Uterus (tissue), 2 donors: ENCODE data around the gene GNAL.

Source experiments
- CTCF ChIP-seq, 4 experiments: fragments of 200-600 bp in 2 of 4; fragments of 450-650 bp in 2 of 4; sonication (generic) in 2 of 4; IDR thresholded peaks; one replicate each; pipeline ENCODE4 v1.5.1; 2016 to 2019; ENCODE audit warnings: antibody characterized with exemption in 4 of 4, mild to moderate bottlenecking in 2 of 4, moderate library complexity in 1 of 4
- POLR2A ChIP-seq, 2 donors: fragments of 450-650 bp; IDR thresholded peaks; one replicate each; pipeline ENCODE4 v1.6.1; 2016; ENCODE audit warnings: antibody characterized with exemption in 2 of 2, mild to moderate bottlenecking in 1 of 2, moderate library complexity in 1 of 2

GRCh38 chr18:11844436-11844835 lies 155.4 kb downstream of the GNAL start:
- TF ChIP-seq CTCF (IDR thresholded peaks at IDR 0.05) (no peak), POLR2A (IDR thresholded peaks at IDR 0.05) (no peak)
